ENCODE data around the gene ZNF606.

The ZNF606 gene

DNA sequence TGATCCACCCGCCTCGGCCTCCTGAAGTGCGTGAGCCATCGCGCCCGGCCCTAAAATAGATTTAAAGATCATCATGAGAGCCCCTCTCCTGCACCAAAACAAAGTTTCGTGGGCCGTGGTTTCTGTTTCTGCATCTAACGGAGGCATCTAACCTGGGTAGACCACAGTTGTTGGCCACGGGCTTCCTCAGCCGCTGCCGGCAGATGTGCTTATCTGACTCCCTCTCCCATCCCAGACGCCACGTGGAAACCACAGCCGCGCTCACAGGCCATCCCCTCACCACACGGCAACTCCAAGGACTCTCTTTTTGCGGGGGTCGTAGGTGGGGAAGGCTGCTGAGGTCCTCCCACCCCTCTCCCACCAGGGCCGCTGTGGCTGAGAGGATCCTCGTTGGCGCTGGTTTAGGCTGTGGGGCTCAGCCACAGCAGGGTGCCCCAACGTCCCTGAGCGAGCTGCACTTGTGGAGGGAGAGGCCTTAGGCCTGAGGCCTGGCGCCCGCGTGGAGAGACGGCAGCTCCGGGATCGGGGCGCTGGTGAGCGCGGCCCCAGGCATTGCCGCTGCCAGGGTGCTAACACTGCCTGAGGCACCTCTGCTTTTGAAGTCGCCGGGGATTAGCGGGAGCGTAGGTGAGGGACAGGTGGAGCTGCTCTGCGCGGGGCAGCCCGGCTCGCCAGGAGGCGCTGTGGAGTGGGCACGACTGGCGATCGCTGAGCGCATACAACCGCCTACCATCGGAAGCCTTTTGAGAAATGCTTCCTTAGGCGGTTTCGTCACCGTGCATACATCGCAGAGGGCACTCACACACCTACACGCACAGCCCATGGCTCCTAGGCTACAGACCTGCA is 40.1 kb upstream of the ZNF606 start:
- DNase-seq (ENCODE audit: low spot score), result no peak
- TF ChIP-seq CTCF (IDR thresholded peaks at IDR 0.05; ENCODE audit: extremely low read depth, missing control alignments), result no peak

DNA sequence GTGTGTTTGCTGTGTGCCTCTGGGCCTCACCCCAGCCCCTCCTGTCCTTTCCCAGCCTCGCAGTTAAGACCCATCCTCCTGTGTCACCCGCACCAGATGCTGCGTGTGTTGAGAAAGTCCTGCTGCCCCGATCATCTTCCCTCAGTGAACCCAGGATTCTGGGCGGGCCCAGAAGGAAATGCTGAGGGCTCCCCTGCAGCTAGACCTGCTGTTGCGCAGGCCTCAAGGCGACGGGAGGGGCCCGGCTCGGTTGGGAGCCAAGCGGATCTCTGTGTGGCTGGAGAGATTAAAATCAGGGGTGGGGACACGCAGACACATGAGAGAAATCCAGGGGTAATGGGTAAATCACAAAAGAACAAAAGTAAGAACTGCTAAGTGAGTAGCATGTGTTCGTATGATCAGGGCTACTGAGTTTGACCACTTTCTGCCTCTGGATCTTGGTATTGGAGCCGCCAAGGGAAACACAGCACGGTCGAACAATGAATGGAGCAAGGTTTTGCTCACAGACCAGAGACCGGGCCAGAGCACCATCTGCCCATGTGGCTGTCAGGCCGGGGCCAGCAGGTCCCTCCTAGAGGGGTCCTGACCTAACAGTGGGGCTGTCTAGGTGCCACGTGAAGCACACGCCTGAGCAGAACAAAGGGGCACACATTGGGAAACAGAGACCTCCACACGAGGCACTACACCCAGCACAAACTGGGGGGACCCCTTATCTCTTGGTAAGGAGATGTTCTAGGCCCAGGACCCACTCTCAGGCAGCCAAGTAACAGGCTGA is 38.3 kb upstream of the ZNF606 start:
- TF ChIP-seq CTCF (IDR thresholded peaks at IDR 0.05; ENCODE audit: extremely low read depth, missing control alignments), result no peak
- no peak for DNase-seq (ENCODE audit: low spot score)

DNA sequence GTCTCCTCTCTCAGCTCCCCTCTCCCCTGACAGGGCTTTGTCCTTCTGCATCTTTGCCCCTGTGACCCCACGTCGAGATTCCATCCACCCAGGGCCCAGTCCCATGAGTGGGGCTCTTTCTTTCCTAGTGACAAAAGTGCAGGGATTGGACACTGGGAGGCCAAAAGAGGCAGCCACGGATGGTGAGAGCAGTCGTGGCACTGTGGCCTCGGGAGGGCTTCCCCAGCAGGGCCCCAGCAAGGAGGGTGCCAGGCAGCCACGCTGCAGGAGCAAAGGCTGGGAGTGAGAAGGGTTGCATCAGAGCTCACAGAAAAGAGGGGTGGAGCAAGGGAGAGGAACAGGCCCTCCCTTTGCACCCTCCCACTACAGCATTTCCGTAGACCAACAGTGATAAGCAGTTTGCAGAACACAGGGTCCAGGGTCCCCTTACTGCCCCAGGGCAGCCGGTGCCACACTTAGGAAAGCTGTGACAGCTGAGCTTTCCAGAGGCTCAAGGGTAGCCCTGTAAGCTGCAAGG is 36.1 kb upstream of the ZNF606 start:
- no peak for DNase-seq (ENCODE audit: low spot score)
- TF ChIP-seq CTCF (IDR thresholded peaks at IDR 0.05; ENCODE audit: extremely low read depth, missing control alignments), result no peak

DNA sequence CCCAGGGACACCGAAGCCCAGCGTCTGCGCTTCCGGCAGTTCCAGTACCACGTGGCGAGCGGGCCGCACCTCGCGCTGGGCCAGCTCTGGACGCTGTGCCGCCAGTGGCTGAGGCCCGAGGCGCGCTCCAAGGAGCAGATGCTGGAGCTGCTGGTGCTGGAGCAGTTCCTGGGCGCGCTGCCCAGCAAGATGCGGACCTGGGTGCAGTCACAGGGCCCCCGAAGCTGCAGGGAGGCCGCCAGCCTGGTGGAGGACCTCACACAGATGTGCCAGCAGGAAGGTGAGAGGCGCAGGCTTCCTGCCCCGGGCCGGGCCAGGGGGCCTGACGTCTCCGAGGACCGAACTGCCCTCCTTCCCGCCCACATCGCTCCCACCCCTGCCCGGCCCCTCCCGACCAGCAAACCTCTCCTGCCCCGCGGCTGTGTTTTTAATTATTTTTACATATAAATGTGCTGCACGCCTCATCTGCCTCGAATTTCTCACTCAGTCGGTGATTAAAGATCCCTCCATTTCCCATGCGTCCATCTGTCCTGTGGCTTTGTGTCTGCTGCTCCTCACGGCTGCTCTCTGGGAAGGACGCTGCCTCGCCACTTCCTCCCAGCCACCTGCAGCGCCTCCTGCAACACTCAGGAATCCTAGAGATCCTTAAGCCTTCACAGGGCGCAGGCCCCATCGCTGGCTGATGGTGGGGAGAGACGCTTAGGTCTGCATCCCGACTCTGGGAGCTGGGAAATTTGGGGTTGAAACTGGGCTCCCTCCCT is 35.5 kb upstream of the ZNF606 start:
- TF ChIP-seq CTCF (IDR thresholded peaks at IDR 0.05; ENCODE audit: extremely low read depth, missing control alignments), result no peak
- no peak for DNase-seq (ENCODE audit: low spot score)

- no peak for DNase-seq (ENCODE audit: low spot score)
- no peak for TF ChIP-seq CTCF (IDR thresholded peaks at IDR 0.05; ENCODE audit: extremely low read depth, missing control alignments)
These were observed 33.2 kb upstream of the ZNF606 start for GRCh38 chr19:58035863-58036262.

DNA sequence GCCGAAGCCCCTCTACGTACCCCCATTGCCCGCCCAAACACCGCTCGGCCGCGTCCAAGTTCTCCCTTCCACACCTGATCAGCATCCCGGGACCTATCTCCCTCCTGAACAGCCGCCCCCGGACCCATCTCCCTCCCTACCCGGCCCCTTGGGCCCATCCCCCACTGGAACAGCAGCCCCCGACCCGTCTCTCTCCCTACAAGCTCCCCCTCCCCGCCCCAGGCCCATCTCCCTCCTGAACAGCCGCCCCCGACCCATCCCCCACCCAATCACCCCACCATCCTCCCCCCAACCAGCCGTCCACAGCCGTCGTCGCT is 31.8 kb upstream of the ZNF606 start:
- no peak for TF ChIP-seq CTCF (IDR thresholded peaks at IDR 0.05; ENCODE audit: extremely low read depth, missing control alignments)
- DNase-seq (ENCODE audit: low spot score), result no peak
